OCI-LY3 (cell line): ENCODE data around the gene LRRC63.

Experiments
- H2AFZ ChIP-seq: fragments of 200-600, 300-600 bp; shearing (Covaris generic); 2 replicates; pipeline ENCODE4 v1.6.0; 2014; ENCODE audit warnings: antibody characterized with exemption, low read depth, low read length
- H3K27ac ChIP-seq: fragments of 200-600, 300-600 bp; sonication (generic); 2 replicates; pipeline ENCODE4 v1.5.1; 2014; ENCODE audit warnings: mild to moderate bottlenecking, low read length, moderate library complexity, mixed read lengths
- H3K27me3 ChIP-seq: fragments of 200-600, 300-600 bp; sonication (generic); 2 replicates; pipeline ENCODE4 v1.6.1; 2014; ENCODE audit warnings: low read depth, low read length, mixed read lengths
- H3K36me3 ChIP-seq: fragments of 200-600, 300-600 bp; sonication (generic); replicated peaks from 2 replicates; pipeline ENCODE3; 2014; ENCODE audit warnings: low read depth, low read length, mixed read lengths
- H3K4me1 ChIP-seq: fragments of 300-600, 200-600 bp; sonication (generic); 2 replicates; pipeline ENCODE4 v1.6.1; 2014; ENCODE audit warnings: low read length, mixed read lengths
- H3K4me2 ChIP-seq: fragments of 200-600, 300-600 bp; sonication (generic); 2 replicates; pipeline ENCODE4 v1.6.1; 2014; ENCODE audit warnings: low read length, mixed read lengths
- H3K4me3 ChIP-seq: fragments of 300-600, 200-600 bp; sonication (generic); 2 replicates; pipeline ENCODE4 v1.5.1; 2014; ENCODE audit warnings: antibody characterized with exemption, mild to moderate bottlenecking, low read length, moderate library complexity
- H3K79me2 ChIP-seq: fragments of 300-600, 200-600 bp; shearing (Covaris generic); 2 replicates; pipeline ENCODE4 v1.6.1; 2014; ENCODE audit warnings: mild to moderate bottlenecking, low read length, mixed read lengths
- H3K9ac ChIP-seq: fragments of 300-600, 200-600 bp; shearing (Covaris generic); 2 replicates; pipeline ENCODE4 v1.6.0; 2014; ENCODE audit warnings: mild to moderate bottlenecking, low read length, moderate library complexity
- H3K9me3 ChIP-seq: fragments of 200-600, 300-600 bp; shearing (Covaris generic); 2 replicates; pipeline ENCODE4 v1.6.1; 2014; ENCODE audit warnings: low read length, mixed read lengths; ENCODE audit not compliant: insufficient read depth
- H4K20me1 ChIP-seq: fragments of 200-600, 300-600 bp; sonication (generic); 2 replicates; pipeline ENCODE4 v1.6.1; 2016; ENCODE audit warnings: low read length, mixed read lengths; ENCODE audit not compliant: insufficient read depth
- CTCF ChIP-seq: fragments of 200-600, 300-600 bp; sonication (generic); IDR thresholded peaks from 2 replicates; pipeline ENCODE4 v1.5.1; 2014; ENCODE audit warnings: antibody characterized with exemption, low read length, low read depth
- EZH2phosphoT487 ChIP-seq: fragments of 200-600 bp; shearing (Covaris generic); IDR thresholded peaks from 2 replicates; pipeline ENCODE4 v1.6.1; 2018; ENCODE audit warnings: antibody characterized with exemption, mixed run types, low read depth

Gene LRRC63

DNA sequence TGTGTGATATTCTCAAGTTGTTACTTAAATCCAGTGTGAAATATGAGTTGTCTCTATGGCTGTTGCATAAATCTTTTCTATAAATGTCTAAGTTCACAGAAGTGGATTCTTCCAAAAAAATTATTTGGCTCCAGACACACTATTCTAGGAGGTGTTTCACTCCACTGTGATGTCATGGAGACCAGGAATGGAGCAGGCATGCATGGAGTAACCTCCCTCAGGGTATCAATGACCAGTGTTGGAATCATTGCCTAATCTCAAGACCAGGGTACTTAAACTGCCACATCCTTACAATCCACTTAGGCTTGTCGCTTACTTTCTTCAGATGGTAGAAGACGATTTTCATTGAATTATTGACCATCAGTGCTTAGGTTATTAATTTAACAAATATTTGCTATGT, 55.4 kb downstream of the LRRC63 start:
- no peak for TF ChIP-seq EZH2phosphoT487
- no peak overlapping the region for H2AFZ ChIP-seq
- peaks cover 7% of the 10 kb centered on the region; the same call in 1 of the 2 replicates for H3K4me1 ChIP-seq

GRCh38 chr13:46270416-46270815, 58.7 kb downstream of the LRRC63 start:
- H3K4me2 ChIP-seq, result no peak overlapping the region
- no peak overlapping the region for H3K27ac ChIP-seq
- no peak overlapping the region for H3K9ac ChIP-seq
- H3K4me1 ChIP-seq, result peaks cover 10% of the 10 kb centered on the region; the same call in 1 of the 2 replicates
- no peaks in the 10 kb centered on the region for H4K20me1 ChIP-seq
- 0 out of 2 replicates have a peak overlapping the region, but pooled peaks have one; percentile 12 for H2AFZ ChIP-seq
- H3K36me3 ChIP-seq, result no peaks in the 10 kb centered on the region
- H3K27me3 ChIP-seq, result no peaks in the 10 kb centered on the region
- TF ChIP-seq CTCF (no peak), EZH2phosphoT487 (no peak)
- no peak overlapping the region for H3K4me3 ChIP-seq
- H3K9me3 ChIP-seq, result no peaks in the 10 kb centered on the region
- H3K79me2 ChIP-seq, result no peaks in the 10 kb centered on the region

More for the DNA sequence above, 55.4 kb downstream of the LRRC63 start:
- Histone ChIP-seq H4K20me1 (no peaks in the 10 kb centered on the region), H3K79me2 (no peaks in the 10 kb centered on the region), H3K27me3 (no peaks in the 10 kb centered on the region), H3K27ac (no peak overlapping the region), H3K9ac (no peak overlapping the region), H3K36me3 (no peaks in the 10 kb centered on the region), H3K9me3 (no peaks in the 10 kb centered on the region), H3K4me2 (no peak overlapping the region), H3K4me3 (no peak overlapping the region)

GRCh38 chr13:46274094-46274698, 62.5 kb downstream of the LRRC63 start:
- no peaks in the 10 kb centered on the region for H3K27me3 ChIP-seq

DNA sequence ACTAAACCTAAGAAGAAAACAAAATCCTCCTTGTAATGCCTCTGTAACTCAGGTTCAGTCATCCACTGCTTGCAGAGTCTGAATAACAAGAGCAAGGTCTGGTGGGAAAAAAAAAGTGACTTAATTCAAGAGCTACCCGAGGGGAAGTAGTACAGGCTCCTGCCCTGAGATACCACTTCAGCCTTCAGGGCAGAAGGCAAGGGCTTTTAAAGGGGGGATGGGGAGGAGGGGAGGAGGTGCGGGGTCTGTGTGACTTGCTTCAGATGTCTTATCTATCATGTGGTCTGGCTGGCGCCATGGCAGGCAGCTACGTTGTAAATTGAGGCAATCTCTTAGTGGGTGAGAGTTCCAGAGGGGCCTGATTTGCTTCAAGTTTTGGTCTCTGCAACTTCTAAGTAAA, 66.7 kb downstream of the LRRC63 start:
- no peaks in the 10 kb centered on the region for H3K27me3 ChIP-seq
- TF ChIP-seq CTCF (no peak), EZH2phosphoT487 (no peak)
- H2AFZ ChIP-seq, result peak overlapping the region; percentile 90
- H3K27ac ChIP-seq, result peak overlapping the region; percentile 54
- no peaks in the 10 kb centered on the region for H4K20me1 ChIP-seq
- peak overlapping the region; percentile 46; the same call in 1 of the 2 replicates for H3K9ac ChIP-seq
- no peaks in the 10 kb centered on the region for H3K36me3 ChIP-seq
- H3K79me2 ChIP-seq, result no peaks in the 10 kb centered on the region
- H3K4me2 ChIP-seq, result peak overlapping the region; percentile 60
- H3K4me3 ChIP-seq, result peak overlapping the region; percentile 46
- H3K9me3 ChIP-seq, result no peaks in the 10 kb centered on the region
- peaks cover 32% of the 10 kb centered on the region for H3K4me1 ChIP-seq

More at GRCh38 chr13:46274094-46274698, 62.5 kb downstream of the LRRC63 start:
- Histone ChIP-seq H4K20me1 (no peaks in the 10 kb centered on the region), H3K79me2 (no peaks in the 10 kb centered on the region), H3K4me2 (no peak overlapping the region), H3K9ac (no peak overlapping the region), H2AFZ (no peak overlapping the region), H3K27ac (no peak overlapping the region), H3K4me1 (peaks cover 23% of the 10 kb centered on the region), H3K36me3 (no peaks in the 10 kb centered on the region), H3K4me3 (no peak overlapping the region), H3K9me3 (no peaks in the 10 kb centered on the region)
- TF ChIP-seq EZH2phosphoT487 (no peak), CTCF (no peak)
